ENCODE results near the gene PTCH2. TPM values are rescaled to one million over a fixed set of nuclear protein-coding genes. Genes with fewer than 3 reads are reported as not detected.

Gene PTCH2
- total RNA-seq, 1 donor from 2014 or later = 1.4 TPM

DNA sequence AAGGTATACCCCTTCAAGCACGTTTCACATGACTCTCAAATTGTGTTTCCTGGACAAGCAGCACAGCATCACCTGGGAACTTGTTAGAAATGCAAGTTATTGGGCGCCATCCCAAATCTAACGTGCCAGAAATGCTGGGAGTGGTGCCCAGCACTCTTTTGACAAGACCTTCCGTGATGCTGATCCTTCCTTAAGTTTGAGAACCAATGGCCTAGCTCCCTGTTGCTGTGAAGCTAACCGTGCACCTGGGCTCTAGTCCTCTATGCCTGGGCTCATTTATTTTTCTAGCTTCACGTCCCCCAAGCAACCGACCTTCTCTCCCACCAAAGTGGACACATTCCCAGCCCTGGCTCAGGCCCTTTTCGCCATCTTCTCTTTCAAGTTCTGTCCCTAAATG is 59.4 kb downstream of the PTCH2 start:
- no peak overlapping the region for H3K27ac Mint-ChIP-seq (ENCODE audit: unreplicated experiment)
- H3K4me3 Mint-ChIP-seq (ENCODE audit: unreplicated experiment) = no peak overlapping the region

DNA sequence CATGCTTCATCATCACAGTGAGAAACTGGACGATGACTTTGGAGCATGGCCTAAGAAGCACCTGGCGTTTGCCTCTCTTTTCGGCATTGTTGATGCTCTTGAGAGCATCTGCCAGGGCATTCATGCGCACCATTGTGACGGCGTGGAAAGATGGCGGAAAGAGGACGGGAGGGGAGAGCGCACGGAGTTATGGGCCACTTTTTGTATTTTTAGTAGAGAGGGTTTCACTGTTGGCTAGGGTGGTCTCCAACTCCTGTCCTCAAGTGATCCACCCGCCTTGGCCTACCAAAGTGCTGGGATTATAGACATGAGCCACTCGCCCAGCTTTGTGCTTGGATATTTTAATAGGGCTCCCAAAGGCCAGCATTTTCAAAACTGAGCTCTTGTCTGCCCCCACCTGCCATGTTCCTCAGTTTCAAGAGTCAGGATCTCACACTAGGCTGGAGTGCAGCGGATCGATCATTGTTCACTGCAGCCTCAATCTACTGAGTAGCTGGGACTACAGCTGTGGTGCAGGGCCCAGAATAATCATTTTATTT is 62.4 kb downstream of the PTCH2 start:
- Mint-ChIP-seq H3K27me3 (ENCODE audit: unreplicated experiment) (no peaks in the 10 kb centered on the region), H3K4me3 (ENCODE audit: unreplicated experiment) (no peak overlapping the region), H3K4me1 (ENCODE audit: unreplicated experiment) (peaks cover 39% of the 10 kb centered on the region), H3K9me3 (ENCODE audit: unreplicated experiment) (no peaks in the 10 kb centered on the region), H3K36me3 (ENCODE audit: unreplicated experiment) (peaks cover 43% of the 10 kb centered on the region), H3K27ac (ENCODE audit: unreplicated experiment) (no peak overlapping the region)
- TF ChIP-seq, protein P1, sequence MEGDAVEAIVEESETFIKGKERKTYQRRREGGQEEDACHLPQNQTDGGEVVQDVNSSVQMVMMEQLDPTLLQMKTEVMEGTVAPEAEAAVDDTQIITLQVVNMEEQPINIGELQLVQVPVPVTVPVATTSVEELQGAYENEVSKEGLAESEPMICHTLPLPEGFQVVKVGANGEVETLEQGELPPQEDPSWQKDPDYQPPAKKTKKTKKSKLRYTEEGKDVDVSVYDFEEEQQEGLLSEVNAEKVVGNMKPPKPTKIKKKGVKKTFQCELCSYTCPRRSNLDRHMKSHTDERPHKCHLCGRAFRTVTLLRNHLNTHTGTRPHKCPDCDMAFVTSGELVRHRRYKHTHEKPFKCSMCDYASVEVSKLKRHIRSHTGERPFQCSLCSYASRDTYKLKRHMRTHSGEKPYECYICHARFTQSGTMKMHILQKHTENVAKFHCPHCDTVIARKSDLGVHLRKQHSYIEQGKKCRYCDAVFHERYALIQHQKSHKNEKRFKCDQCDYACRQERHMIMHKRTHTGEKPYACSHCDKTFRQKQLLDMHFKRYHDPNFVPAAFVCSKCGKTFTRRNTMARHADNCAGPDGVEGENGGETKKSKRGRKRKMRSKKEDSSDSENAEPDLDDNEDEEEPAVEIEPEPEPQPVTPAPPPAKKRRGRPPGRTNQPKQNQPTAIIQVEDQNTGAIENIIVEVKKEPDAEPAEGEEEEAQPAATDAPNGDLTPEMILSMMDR (IDR thresholded peaks at IDR 0.05) = no peak
- DNase-seq (ENCODE audit: extremely low spot score, unreplicated experiment) = no peak

More for the DNA sequence above, 59.4 kb downstream of the PTCH2 start:
- TF ChIP-seq, protein P1 (IDR thresholded peaks at IDR 0.05) = no peak
- peaks cover 27% of the 10 kb centered on the region for H3K4me1 Mint-ChIP-seq (ENCODE audit: unreplicated experiment)
- H3K27me3 Mint-ChIP-seq (ENCODE audit: unreplicated experiment) = no peaks in the 10 kb centered on the region
- H3K36me3 Mint-ChIP-seq (ENCODE audit: unreplicated experiment) = peaks cover 29% of the 10 kb centered on the region
- H3K9me3 Mint-ChIP-seq (ENCODE audit: unreplicated experiment) = no peaks in the 10 kb centered on the region
- no peak for DNase-seq (ENCODE audit: extremely low spot score, unreplicated experiment)

DNA sequence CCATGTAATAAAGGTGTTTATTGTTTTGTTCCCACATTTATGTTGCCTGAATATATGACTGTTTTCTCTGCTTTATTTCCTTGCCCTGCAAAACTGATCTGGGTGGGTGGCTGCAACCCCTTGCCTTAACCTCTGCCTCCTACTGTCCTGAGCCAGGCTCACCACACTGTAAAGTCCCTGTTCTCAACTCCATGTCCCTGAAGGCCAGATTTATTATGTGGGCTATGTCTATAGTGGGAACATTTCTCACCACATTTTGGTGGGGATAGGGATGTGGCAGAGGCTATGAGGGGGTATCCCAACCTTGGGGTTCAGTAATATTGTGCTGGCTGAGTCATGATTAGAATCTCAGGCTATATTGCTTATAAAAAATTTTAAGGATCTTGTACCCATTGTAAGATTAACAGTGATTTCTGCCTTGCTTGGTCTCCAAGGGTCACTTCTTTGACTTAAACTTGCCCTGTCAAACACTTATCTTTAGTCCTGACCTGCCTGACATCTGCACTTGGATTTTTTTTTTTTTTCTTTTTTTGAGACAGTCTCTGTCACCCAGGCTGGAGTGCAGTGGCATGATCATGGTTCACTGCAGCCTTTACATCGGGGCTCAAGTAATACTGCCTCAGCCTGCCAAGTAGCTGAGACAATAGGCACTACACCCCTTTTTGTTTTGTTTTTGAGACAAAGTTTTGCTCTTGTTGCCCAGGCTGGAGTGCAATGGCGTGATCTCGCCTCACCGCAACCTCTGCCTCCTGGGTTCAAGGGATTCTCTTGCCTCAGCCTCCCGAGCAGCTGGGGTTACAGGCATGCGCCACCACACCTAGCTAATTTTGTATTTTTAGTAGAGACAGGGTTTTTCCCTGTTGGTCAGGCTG is 64.1 kb downstream of the PTCH2 start:
- no peak for DNase-seq (ENCODE audit: extremely low spot score, unreplicated experiment)

DNA sequence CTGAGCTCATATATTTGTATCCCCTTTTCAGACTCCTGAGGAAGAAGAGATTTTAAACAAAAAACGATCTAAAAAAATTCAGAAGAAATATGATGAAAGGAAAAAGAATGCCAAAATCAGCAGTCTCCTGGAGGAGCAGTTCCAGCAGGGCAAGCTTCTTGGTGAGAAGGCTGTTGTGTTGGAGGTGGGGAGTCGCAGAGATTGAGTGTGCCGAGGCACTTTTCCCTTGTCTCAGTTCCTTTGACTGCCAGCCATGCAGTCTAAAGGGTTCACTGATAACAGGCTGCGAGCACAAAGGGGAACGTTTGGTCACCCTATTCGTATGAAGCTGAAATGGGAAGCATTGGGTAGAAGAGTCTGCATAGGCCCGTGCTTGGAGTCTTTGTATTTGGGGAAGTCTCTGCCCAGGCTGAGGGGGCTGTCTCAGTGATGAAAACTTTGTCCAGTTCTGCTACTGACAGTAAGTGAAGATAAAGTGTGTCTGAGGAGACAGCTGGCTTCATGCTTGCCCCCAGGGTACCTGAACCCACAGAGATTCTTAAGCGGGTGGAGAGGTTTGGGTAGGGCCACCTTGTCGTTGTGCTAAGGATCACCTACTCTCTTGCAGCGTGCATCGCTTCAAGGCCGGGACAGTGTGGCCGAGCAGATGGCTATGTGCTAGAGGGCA is 65.0 kb downstream of the PTCH2 start:
- DNase-seq (ENCODE audit: extremely low spot score, unreplicated experiment) = no peak
- TF ChIP-seq, protein P1 (IDR thresholded peaks at IDR 0.05) = no peak
- H3K4me3 Mint-ChIP-seq (ENCODE audit: unreplicated experiment) = peak overlapping the region; percentile 93

More for the DNA sequence above, 64.1 kb downstream of the PTCH2 start:
- no peak overlapping the region for H3K4me3 Mint-ChIP-seq (ENCODE audit: unreplicated experiment)
- H3K9me3 Mint-ChIP-seq (ENCODE audit: unreplicated experiment) = no peaks in the 10 kb centered on the region
- TF ChIP-seq, protein P1 (IDR thresholded peaks at IDR 0.05) = no peak
- peaks cover 35% of the 10 kb centered on the region for H3K4me1 Mint-ChIP-seq (ENCODE audit: unreplicated experiment)
- H3K27me3 Mint-ChIP-seq (ENCODE audit: unreplicated experiment) = no peaks in the 10 kb centered on the region
- H3K36me3 Mint-ChIP-seq (ENCODE audit: unreplicated experiment) = peaks cover 43% of the 10 kb centered on the region
- H3K27ac Mint-ChIP-seq (ENCODE audit: unreplicated experiment) = no peak overlapping the region

DNA sequence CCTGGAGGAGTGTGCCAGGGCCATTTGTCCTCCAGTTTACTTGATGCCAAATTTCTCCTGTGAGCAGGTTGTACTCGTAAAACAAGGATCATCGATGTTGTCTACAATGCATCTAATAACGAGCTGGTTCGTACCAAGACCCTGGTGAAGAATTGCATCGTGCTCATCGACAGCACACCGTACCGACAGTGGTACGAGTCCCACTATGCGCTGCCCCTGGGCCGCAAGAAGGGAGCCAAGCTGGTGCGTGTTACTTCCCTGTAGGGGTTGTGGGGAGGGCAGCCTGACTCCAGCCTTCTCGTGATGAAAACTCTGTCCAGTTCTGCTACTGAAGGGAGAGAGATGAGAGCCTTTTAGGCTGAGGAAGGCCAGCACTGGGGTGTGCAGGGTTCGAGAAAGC is 65.5 kb downstream of the PTCH2 start:
- H3K4me3 Mint-ChIP-seq (ENCODE audit: unreplicated experiment) = peak overlapping the region; percentile 93
- peaks cover 41% of the 10 kb centered on the region for H3K36me3 Mint-ChIP-seq (ENCODE audit: unreplicated experiment)
- H3K27ac Mint-ChIP-seq (ENCODE audit: unreplicated experiment) = peak overlapping the region; percentile 57
- H3K9me3 Mint-ChIP-seq (ENCODE audit: unreplicated experiment) = no peaks in the 10 kb centered on the region
- H3K27me3 Mint-ChIP-seq (ENCODE audit: unreplicated experiment) = no peaks in the 10 kb centered on the region
- no peak for DNase-seq (ENCODE audit: extremely low spot score, unreplicated experiment)
- H3K4me1 Mint-ChIP-seq (ENCODE audit: unreplicated experiment) = peaks cover 29% of the 10 kb centered on the region
- TF ChIP-seq, protein P1 (IDR thresholded peaks at IDR 0.05) = no peak

More for the DNA sequence above, 65.0 kb downstream of the PTCH2 start:
- H3K9me3 Mint-ChIP-seq (ENCODE audit: unreplicated experiment) = no peaks in the 10 kb centered on the region
- H3K27ac Mint-ChIP-seq (ENCODE audit: unreplicated experiment) = peak overlapping the region; percentile 41
- H3K4me1 Mint-ChIP-seq (ENCODE audit: unreplicated experiment) = peaks cover 29% of the 10 kb centered on the region
- peaks cover 41% of the 10 kb centered on the region for H3K36me3 Mint-ChIP-seq (ENCODE audit: unreplicated experiment)
- H3K27me3 Mint-ChIP-seq (ENCODE audit: unreplicated experiment) = no peaks in the 10 kb centered on the region
